Right lobe of liver (tissue), 6 donors: Measurements from ENCODE around the gene NDUFS4. TPM values are rescaled to one million over a fixed set of nuclear protein-coding genes. Genes with fewer than 3 reads are reported as not detected.
"Not testable (repeated sequence)": the region's sequence is repeated elsewhere in the genome, so short reads cannot be mapped to it uniquely, and the experiment has no call there.

ENCODE experiments used
- ATAC-seq, 4 donors: fragments of 200-7000 bp; cut with Tn5 transposase; one replicate each; pipeline ENCODE4 v1.9.1; 2020; ENCODE audit warnings: mild to moderate bottlenecking in 4 of 4, moderate library complexity in 4 of 4
- DNase-seq, 3 donors: peaks; one replicate each; pipeline ENCODE4 v3.0.0-alpha.2; 2020
- H3K27ac ChIP-seq, 3 donors: fragments of 200-600 bp; one replicate each; pipeline ENCODE4 v1.8.0; 2022
- H3K27me3 ChIP-seq, 2 donors: fragments of 200-600 bp; one replicate each; pipeline ENCODE4 v1.8.0; 2022
- H3K36me3 ChIP-seq, 4 donors: fragments of 200-600 bp; sonication (generic) in 1 of 4; one replicate each; pipeline versions ENCODE4 v1.5.1 to v1.8.0; 2017 to 2022; ENCODE audit warnings: control low read depth in 1 of 4
- H3K4me1 ChIP-seq, 4 donors: fragments of 200-600 bp; sonication (generic) in 1 of 4; one replicate each; pipeline versions ENCODE4 v1.5.1 to v1.8.0; 2017 to 2022; ENCODE audit warnings: control low read depth in 1 of 4
- H3K4me3 ChIP-seq, 3 donors: fragments of 200-600 bp; one replicate each; pipeline ENCODE4 v1.8.0; 2022
- H3K9me3 ChIP-seq, 4 donors: fragments of 200-600 bp; sonication (generic) in 1 of 4; one replicate each; pipeline versions ENCODE4 v1.5.1 to v1.8.0; 2017 to 2022; ENCODE audit warnings: control low read depth in 1 of 4
- POLR2A ChIP-seq: fragments of 450-650 bp; IDR thresholded peaks from one replicate; pipeline ENCODE4 v1.6.1; 2017; ENCODE audit warnings: antibody characterized with exemption, mild to moderate bottlenecking
- WGBS: methylation state at CpG from one replicate; pipeline ENCODE4 v1.1.6; 2018; ENCODE audit warnings: low coverage, low lambda C conversion rate; ENCODE audit not compliant: insufficient coverage; ENCODE audit errors: missing lambda C conversion rate; 5-methylcytosine and 5-hydroxymethylcytosine counted together
- intact Hi-C, 2 donors: fragments of 100-400 bp; cut with DNase I; formaldehyde crosslinking; loops; one replicate each; pipeline versions ENCODE4 v1.11.2 to v1.14.1; 2022
- total RNA-seq, 6 experiments: library from RNA; depleted of rRNA in 2 of 6; stranded (reverse); fragments of >200 nt in 2 of 6; fragmentation: NEBNext Ultra II Directional in 3 of 6; extraction: Animal tissue kit (Norgen Biotek cat#: 25700) in 3 of 6; gene quantifications; one replicate each; pipeline versions ENCODE4 v1.1.0 to v1.2.4, GENCODE V29; 2016 to 2023
- TF ChIP-seq, protein P1 (sequence below), 4 donors: fragments of 200-600 bp in 3 of 4; fragments of 450-650 bp in 1 of 4; IDR thresholded peaks; one replicate each; pipeline versions ENCODE4 v1.5.1 to v1.8.0; 2016 to 2022; ENCODE audit warnings: antibody characterized with exemption in 4 of 4, mild to moderate bottlenecking in 2 of 4
- donor health status: DM: no; HTN: yes; CAD: no.
- donor health status: DM: no; HTN: no; CAD: no.
- donor health status: DM: no; HTN: no; CAD: no.
- donor health status: DM: no; HTN: yes; CAD: no.
- donor health status: DM: no; HTN: yes; CAD: no.

NDUFS4 gene
- total RNA-seq, 6 experiments from 2014 or later: 44.3 to 69.4 (median 48.8) TPM

DNA sequence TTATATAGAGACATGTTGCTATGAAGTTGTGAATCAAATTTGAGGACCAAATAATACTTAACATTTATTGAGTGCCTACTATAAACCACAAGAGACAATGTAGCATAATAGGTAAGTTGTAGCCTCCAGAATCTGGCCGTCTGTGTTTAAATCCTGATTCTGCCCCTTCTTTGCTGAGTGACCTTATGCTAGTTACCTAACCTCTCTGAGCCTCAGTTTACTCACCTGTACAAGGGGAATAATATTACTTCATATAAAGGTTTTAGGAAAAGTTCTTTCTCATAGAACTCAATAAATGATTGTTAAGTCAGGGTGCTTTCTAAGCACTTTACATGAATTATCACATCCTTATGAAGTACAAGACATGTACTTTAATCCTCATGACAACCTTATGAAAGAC is 120.6 kb downstream of the NDUFS4 start:
- TF ChIP-seq, protein P1, sequence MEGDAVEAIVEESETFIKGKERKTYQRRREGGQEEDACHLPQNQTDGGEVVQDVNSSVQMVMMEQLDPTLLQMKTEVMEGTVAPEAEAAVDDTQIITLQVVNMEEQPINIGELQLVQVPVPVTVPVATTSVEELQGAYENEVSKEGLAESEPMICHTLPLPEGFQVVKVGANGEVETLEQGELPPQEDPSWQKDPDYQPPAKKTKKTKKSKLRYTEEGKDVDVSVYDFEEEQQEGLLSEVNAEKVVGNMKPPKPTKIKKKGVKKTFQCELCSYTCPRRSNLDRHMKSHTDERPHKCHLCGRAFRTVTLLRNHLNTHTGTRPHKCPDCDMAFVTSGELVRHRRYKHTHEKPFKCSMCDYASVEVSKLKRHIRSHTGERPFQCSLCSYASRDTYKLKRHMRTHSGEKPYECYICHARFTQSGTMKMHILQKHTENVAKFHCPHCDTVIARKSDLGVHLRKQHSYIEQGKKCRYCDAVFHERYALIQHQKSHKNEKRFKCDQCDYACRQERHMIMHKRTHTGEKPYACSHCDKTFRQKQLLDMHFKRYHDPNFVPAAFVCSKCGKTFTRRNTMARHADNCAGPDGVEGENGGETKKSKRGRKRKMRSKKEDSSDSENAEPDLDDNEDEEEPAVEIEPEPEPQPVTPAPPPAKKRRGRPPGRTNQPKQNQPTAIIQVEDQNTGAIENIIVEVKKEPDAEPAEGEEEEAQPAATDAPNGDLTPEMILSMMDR (IDR thresholded peaks at IDR 0.05): no peak
- no peak for TF ChIP-seq POLR2A
- DNase-seq (no peak), ATAC-seq (no peak)
- intact Hi-C loops: no loop called here
- Histone ChIP-seq H3K4me1 (no peaks in the 10 kb centered on the region), H3K27me3 (no peaks in the 10 kb centered on the region), H3K4me3 (no peak overlapping the region), H3K27ac (no peak overlapping the region), H3K36me3 (no peaks in the 10 kb centered on the region), H3K9me3 (no peaks in the 10 kb centered on the region)
- WGBS: no CpG with 5 or more reads among the region's 1 CpG

DNA sequence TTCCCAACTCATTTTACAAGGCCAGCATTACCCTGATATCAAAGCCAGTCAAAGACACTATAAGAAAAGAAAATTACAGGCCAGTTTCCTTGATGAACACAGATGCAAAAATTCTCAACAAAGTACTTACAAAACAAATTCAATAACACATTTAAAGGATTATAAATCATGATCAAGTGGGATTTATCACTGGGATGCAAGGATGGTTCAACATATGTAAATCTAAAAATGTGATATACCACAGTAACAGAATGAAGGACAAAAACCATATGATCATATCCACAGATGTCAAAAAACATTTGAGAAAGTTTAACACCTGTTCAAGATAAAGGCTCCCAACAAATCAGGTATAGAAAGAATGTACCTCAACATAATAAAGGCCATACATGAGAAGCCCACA is 130.6 kb downstream of the NDUFS4 start:
- Histone ChIP-seq H3K9me3 (peaks cover 0 to 13% (median 7%) of the 10 kb centered on the region in 4 donors), H3K36me3 (no peaks in the 10 kb centered on the region), H3K27ac (no peak overlapping the region), H3K4me3 (no peak overlapping the region), H3K4me1 (no peaks in the 10 kb centered on the region), H3K27me3 (no peaks in the 10 kb centered on the region)
- intact Hi-C loops: no loop called here
- no peak for DNase-seq
- TF ChIP-seq, protein P1 (IDR thresholded peaks at IDR 0.05): no peak
- no peak for TF ChIP-seq POLR2A
- ATAC-seq: no peak

DNA sequence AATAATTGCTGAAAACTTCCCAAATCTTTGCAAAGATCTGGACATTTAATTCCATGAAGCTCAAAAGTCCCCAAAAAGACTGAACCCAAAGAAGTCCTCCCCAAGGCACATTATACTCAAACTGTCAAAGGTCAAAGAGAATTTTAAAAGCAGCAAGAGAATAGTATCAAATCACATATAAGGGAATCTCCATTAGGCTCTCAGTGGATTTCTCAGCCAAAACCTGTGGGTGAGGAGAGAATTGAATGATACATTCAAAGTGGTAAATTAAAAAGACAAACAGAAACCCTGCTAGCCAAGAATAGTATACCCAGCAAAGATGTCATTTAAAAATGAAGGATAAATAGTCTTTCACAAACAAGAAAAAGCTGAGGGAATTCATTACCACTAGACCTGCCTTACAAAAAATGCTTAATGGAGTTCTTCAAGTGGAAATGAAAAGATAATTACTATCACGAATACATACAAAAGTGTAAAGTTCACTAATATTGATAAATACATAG is 134.1 kb downstream of the NDUFS4 start:
- Histone ChIP-seq H3K4me3 (no peak overlapping the region), H3K27ac (no peak overlapping the region), H3K9me3 (peaks cover 0 to 13% (median 7%) of the 10 kb centered on the region in 4 donors), H3K27me3 (no peaks in the 10 kb centered on the region), H3K36me3 (no peaks in the 10 kb centered on the region), H3K4me1 (no peaks in the 10 kb centered on the region)
- 92% methylated on average over 1 of the region's 1 CpG for WGBS
- DNase-seq (no peak), ATAC-seq (no peak)
- intact Hi-C loops: no loop called here
- TF ChIP-seq, protein P1 (IDR thresholded peaks at IDR 0.05): no peak
- no peak for TF ChIP-seq POLR2A

DNA sequence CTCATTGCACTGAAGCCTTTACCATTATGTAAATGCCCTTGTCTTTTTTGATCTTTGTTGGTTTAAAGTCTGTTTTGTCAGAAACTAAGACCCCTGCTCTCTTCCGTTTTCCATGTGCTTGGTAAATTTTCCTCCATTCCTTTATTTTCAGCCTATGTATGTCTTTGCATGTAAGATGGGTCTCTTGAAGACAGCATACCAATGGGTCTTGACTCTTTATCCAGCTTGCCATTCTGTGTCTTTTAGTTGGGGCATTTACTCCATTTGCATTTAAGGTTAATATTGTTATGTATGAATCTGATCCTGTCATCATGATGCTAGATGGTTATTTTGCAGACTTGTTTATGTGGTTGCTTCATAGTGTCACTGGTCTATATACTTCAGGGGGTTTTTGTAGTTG is 150.0 kb downstream of the NDUFS4 start:
- H3K4me1 ChIP-seq, H3K27ac ChIP-seq, H3K4me3 ChIP-seq, H3K27me3 ChIP-seq, ATAC-seq, H3K36me3 ChIP-seq, H3K9me3 ChIP-seq, DNase-seq, intact Hi-C loops: not testable (repeated sequence)
- WGBS: 80% methylated on average over 1 of the region's 1 CpG

DNA sequence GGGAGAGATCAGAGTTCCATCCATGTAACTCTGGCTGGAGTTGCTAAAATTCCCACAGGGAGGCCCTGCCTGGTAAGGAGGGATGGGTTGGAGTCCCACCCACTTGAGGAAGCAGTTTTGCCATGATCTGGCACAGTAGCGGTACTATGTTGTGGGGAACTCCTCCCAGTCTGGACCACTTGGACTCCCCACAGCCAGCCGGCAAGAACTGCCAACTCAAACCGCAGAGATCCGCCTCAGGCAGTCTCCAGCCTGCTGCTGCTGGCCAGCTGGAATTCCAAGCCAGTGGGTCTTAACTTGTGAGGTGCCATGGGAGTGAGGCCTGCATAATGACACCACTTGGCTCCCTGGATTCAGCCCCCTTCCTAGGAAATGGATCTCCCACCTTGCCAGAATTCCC is 151.9 kb downstream of the NDUFS4 start:
- DNase-seq (no peak), ATAC-seq (no peak)
- H3K27ac ChIP-seq: no peak overlapping the region
- H3K27me3 ChIP-seq: no peaks in the 10 kb centered on the region
- H3K36me3 ChIP-seq: no peaks in the 10 kb centered on the region
- H3K9me3 ChIP-seq: peaks cover 0 to 4% (median under 1%) of the 10 kb centered on the region in 4 donors
- WGBS: no CpG with 5 or more reads among the region's 4 CpGs
- TF ChIP-seq, protein P1 (IDR thresholded peaks at IDR 0.05): no peak
- no peak for TF ChIP-seq POLR2A
- intact Hi-C loops: no loop called here
- no peaks in the 10 kb centered on the region for H3K4me1 ChIP-seq
- H3K4me3 ChIP-seq: no peak overlapping the region
